Measurements from ENCODE around the gene SLC25A24.

Gene SLC25A24

DNA sequence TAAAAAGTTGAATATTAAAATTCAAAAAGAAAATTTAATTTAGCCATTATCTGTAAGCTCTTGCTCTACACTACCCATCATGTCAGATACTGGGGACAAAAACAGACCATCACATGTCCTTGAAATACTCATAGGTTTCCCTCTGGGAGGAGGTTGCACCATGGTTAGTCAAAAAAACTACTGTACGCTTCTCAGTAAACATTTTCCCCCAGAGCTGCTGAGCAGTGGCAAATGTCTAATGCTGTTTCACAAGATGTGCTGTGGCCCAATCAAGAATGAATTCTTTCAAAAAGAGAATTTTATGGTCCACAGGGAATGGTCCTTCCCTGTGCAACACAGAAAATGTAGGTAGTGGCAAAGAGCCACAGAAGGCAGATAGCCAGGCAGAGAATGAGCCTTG lies 6.1 kb downstream of the SLC25A24 start:
- no peak overlapping the region for H3K4me3 ChIP-seq (ENCODE audit: low read depth, low read length)
- TF ChIP-seq, protein P1, sequence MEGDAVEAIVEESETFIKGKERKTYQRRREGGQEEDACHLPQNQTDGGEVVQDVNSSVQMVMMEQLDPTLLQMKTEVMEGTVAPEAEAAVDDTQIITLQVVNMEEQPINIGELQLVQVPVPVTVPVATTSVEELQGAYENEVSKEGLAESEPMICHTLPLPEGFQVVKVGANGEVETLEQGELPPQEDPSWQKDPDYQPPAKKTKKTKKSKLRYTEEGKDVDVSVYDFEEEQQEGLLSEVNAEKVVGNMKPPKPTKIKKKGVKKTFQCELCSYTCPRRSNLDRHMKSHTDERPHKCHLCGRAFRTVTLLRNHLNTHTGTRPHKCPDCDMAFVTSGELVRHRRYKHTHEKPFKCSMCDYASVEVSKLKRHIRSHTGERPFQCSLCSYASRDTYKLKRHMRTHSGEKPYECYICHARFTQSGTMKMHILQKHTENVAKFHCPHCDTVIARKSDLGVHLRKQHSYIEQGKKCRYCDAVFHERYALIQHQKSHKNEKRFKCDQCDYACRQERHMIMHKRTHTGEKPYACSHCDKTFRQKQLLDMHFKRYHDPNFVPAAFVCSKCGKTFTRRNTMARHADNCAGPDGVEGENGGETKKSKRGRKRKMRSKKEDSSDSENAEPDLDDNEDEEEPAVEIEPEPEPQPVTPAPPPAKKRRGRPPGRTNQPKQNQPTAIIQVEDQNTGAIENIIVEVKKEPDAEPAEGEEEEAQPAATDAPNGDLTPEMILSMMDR (IDR thresholded peaks at IDR 0.05; ENCODE audit: low read depth, low read length) = no peak

DNA sequence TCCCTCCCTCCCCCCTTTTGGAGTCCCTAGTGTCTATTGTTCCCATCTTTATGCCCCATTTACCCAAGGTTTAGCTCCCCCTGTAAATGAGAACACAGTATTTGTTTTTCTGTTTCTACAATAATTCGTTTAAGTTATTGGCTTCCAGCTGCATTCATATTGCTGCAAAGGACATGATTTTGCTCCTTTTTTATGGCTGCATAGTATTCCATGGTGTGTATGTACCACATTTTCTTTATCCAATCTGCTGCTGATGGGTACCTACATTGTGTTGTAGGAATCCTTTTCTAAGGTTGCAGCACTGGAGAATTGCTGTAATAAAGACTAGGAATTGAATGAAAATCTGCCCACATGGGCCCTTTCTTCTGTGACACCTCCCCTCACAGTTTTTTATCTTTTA lies 6.8 kb downstream of the SLC25A24 start:
- H3K4me3 ChIP-seq (ENCODE audit: low read depth, low read length) = no peak overlapping the region

DNA sequence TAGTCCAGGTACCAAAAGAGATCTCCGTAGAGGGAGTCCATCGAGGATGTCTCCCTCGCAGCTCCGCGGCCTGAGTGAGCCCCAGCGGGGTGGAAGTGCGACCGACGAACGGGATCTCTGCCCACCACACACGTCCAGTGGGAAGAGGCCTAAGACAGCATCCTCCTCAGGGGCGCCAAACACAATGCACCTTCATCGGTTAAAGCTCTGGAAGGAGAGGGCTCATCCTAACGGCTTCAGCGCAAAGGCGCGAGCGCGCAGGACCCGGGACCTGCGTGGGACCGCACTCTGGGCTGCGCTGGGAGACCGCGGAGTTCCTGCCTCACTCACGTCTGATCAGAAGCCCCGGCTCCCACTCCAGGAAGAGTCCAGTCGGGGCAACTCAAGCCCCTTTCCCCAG lies 7.6 kb downstream of the SLC25A24 start:
- TF ChIP-seq, protein P1 (IDR thresholded peaks at IDR 0.05; ENCODE audit: low read depth, low read length) = no peak
- H3K4me3 ChIP-seq (ENCODE audit: low read depth, low read length) = no peak overlapping the region

More for the DNA sequence above, 6.8 kb downstream of the SLC25A24 start:
- TF ChIP-seq, protein P1 (IDR thresholded peaks at IDR 0.05; ENCODE audit: low read depth, low read length) = no peak

DNA sequence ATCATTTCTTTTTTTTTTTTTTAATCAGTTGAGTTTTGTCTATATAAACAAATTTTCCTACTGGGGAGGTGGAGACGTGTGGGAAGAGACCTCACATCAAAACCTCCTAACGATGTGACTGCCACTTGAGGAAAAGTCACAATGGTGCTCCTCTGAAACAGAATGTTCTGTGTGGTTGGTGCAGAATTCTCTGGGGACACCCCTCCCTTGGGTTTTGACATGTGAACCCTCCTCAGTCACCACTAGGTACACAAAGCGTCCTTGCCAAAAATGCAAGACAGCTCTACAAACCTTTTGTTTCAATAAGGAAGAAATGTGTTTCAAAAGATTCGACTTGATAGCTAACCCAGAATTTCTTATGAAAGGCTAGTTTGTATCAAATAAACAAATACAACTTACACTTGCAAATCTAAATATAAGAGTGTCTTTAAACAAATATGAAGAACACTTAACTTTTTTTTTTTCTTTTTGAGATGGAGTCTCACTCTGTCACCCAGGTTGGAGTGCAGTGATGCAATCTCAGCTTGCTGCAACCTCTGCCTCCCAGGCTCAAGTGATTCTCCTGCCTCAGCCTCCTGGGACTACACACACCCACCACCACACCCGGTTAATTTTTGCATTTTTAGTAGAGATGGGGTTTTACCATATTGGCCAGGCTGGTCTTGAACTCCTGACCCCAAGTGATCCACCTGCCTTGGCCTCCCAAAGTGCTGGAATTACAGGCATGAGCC lies 9.3 kb downstream of the SLC25A24 start:
- H3K4me3 ChIP-seq (ENCODE audit: low read depth, low read length) = no peak overlapping the region
- TF ChIP-seq, protein P1 (IDR thresholded peaks at IDR 0.05; ENCODE audit: low read depth, low read length) = no peak

DNA sequence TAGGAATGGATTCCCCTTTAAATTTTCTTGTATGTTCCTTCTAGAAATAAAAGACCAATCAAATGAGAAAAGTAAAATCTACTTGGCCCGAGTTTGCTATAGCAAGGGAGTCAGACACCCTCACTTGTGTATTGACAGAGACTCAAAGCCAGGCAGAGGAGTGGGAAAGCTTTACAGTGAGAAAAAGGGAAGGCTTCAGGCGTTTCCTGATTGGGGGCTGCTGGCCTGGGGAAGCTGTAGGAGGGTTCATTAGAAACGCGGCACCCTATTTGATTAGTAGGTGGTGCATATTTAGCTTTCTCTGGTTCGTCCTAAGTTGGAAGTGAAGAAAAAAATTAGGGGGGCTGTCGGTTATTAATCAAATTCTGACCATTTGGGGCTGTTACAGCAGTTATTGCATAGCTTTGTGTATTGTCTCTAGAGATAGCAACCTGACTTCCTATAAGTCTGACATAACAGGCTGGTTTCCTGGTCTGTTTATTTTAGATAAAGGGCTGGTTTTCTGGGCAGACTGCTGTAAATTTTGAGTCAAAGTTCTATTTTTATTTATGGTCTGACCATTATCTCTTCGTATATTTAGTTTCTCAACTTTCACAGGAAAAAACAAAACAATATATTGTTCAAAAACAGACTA lies 10.0 kb downstream of the SLC25A24 start:
- no peak overlapping the region for H3K4me3 ChIP-seq (ENCODE audit: low read depth, low read length)

DNA sequence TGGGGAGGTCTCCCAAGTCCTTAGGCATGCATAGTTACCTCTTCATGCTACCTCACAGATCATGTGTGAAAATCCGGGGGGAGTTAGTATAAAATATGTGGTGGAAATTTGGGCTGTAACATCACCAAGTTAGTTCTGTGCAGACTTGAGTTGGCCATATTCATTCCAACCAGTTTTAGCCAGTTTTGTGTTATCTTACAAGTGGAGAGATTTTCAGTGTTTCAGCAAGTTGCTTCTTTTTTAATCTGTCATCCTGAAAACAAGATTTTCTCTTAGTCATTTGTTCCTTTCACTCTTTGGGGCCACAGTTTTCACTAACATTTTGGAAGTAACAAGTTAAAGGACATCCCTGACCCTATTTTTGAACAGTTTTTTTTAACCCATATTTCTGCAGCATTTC lies 11.3 kb downstream of the SLC25A24 start:
- H3K4me3 ChIP-seq (ENCODE audit: low read depth, low read length) = no peak overlapping the region
- TF ChIP-seq, protein P1 (IDR thresholded peaks at IDR 0.05; ENCODE audit: low read depth, low read length) = no peak

More for the DNA sequence above, 10.0 kb downstream of the SLC25A24 start:
- TF ChIP-seq, protein P1 (IDR thresholded peaks at IDR 0.05; ENCODE audit: low read depth, low read length) = no peak
